Ectodermal cell (in vitro differentiated cells): ENCODE results near the gene BNC2.

Experiments
- H3K27ac ChIP-seq: 2 replicates; pipeline ENCODE4 v1.7.0; 2013; ENCODE audit warnings: mild to moderate bottlenecking, low read depth, low read length; ENCODE audit not compliant: insufficient read depth, poor library complexity, severe bottlenecking
- H3K27me3 ChIP-seq: 2 replicates; pipeline ENCODE4 v1.7.0; 2013; ENCODE audit warnings: mild to moderate bottlenecking, low read length; ENCODE audit not compliant: insufficient read depth, control insufficient read depth, poor library complexity, severe bottlenecking
- H3K36me3 ChIP-seq: one replicate; pipeline ENCODE4 v1.7.0; 2013; ENCODE audit warnings: low read length; ENCODE audit not compliant: control insufficient read depth, insufficient read depth
- H3K4me1 ChIP-seq: one replicate; pipeline ENCODE4 v1.7.0; 2013; ENCODE audit warnings: low read length; ENCODE audit not compliant: control insufficient read depth, insufficient read depth
- H3K4me3 ChIP-seq: 2 replicates; pipeline ENCODE4 v1.7.0; 2013; ENCODE audit warnings: low read depth, low read length, control low read depth; ENCODE audit not compliant: insufficient read depth
- H3K9me3 ChIP-seq: 2 replicates; pipeline ENCODE4 v1.7.0; 2013; ENCODE audit warnings: mild to moderate bottlenecking, low read length, moderate library complexity; ENCODE audit not compliant: control insufficient read depth
- WGBS, 2 experiments: methylation state at CpG; one replicate each; pipeline ENCODE4 v1.1.7; 2013; ENCODE audit warnings: missing lambda C conversion rate in 2 of 2; 5-methylcytosine and 5-hydroxymethylcytosine counted together

The BNC2 gene

DNA sequence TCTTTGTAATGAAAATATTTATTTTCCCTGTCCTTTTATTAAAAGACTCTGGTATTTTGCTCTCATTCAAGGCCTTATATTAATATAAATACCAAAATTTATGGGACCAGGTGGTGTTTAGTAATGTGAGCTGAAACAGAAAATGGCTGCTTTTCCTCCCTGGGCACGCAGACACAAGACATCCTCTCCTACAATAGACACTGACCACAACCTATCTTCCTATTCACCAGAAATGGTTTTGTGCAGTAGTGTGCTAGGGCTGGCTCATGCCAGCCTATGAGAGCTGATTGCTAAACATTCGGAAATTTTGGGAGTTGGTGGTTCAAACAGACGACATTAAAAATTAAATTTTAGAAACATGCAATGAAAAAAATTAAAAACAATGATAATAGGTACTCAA, 338.2 kb downstream of the BNC2 start:
- H3K4me3 ChIP-seq: no peak overlapping the region
- H3K4me1 ChIP-seq: no peaks in the 10 kb centered on the region
- no peaks in the 10 kb centered on the region for H3K36me3 ChIP-seq
- no peak overlapping the region for H3K27ac ChIP-seq
- H3K27me3 ChIP-seq: no peaks in the 10 kb centered on the region
- H3K9me3 ChIP-seq: no peaks in the 10 kb centered on the region
- WGBS, 2 experiments: 85 to 93% methylated on average over 2 of the region's 3 CpGs

- 93 to 94% methylated on average over 9 to 12 of the region's 13 CpGs for WGBS, 2 experiments
- H3K27ac ChIP-seq: no peak overlapping the region
- no peaks in the 10 kb centered on the region for H3K4me1 ChIP-seq
- no peaks in the 10 kb centered on the region for H3K36me3 ChIP-seq
- no peaks in the 10 kb centered on the region for H3K9me3 ChIP-seq
- no peaks in the 10 kb centered on the region for H3K27me3 ChIP-seq
- no peak overlapping the region for H3K4me3 ChIP-seq
Measured at GRCh38 chr9:16530669-16531642, 339.5 kb downstream of the BNC2 start.

DNA sequence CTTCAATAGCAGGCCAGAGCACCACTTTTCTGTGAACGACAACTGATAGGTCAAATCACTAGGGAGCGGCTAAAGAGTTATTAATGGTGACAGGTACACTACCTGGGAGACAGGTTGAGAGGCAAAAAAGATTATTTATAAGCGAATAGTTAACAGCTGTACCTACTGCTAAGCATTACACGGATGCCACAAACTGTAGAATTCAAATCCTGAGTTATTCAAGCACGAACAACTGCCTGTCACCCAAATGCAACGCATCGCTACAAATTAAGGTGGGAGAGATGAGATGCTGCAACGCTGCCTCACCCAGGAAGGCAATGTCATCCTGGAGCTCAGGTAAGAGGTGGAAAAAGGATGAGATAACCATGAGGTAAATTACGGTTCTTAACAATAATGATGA, 342.9 kb downstream of the BNC2 start:
- Histone ChIP-seq H3K4me3 (no peak overlapping the region), H3K4me1 (no peaks in the 10 kb centered on the region), H3K27ac (no peak overlapping the region), H3K27me3 (no peaks in the 10 kb centered on the region), H3K9me3 (no peaks in the 10 kb centered on the region), H3K36me3 (no peaks in the 10 kb centered on the region)
- 94 to 95% methylated on average over 8 to 9 of the region's 9 CpGs for WGBS, 2 experiments

DNA sequence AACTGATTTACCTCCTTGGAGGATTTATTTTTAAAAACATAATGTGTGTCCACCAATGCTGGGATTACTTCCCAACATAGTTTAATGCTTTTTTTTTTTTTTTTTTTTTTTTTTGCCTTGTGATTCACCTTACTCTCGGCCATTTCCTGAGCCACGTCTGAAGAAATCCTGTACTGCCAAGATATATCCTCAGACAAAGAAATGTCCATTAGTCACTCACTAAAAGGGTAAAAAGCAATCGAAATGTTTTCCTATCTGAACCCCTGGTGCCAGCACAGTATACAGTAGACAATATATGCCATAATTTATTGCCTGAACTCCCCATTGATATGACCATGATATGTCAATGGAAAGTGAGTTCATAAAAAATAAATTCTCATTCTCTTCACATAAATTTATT, 344.1 kb downstream of the BNC2 start:
- Histone ChIP-seq H3K36me3 (no peaks in the 10 kb centered on the region), H3K4me3 (no peak overlapping the region), H3K4me1 (no peaks in the 10 kb centered on the region), H3K9me3 (no peaks in the 10 kb centered on the region), H3K27ac (no peak overlapping the region), H3K27me3 (no peaks in the 10 kb centered on the region)
- WGBS, 2 experiments: 78 to 100% methylated on average over 3 of the region's 3 CpGs

GRCh38 chr9:16524823-16525222, 345.6 kb downstream of the BNC2 start:
- H3K27ac ChIP-seq: no peak overlapping the region
- no peaks in the 10 kb centered on the region for H3K27me3 ChIP-seq
- no peaks in the 10 kb centered on the region for H3K4me1 ChIP-seq
- no peak overlapping the region for H3K4me3 ChIP-seq
- no peaks in the 10 kb centered on the region for H3K36me3 ChIP-seq
- 86 to 100% methylated on average over 1 to 2 of the region's 2 CpGs for WGBS, 2 experiments
- no peaks in the 10 kb centered on the region for H3K9me3 ChIP-seq

DNA sequence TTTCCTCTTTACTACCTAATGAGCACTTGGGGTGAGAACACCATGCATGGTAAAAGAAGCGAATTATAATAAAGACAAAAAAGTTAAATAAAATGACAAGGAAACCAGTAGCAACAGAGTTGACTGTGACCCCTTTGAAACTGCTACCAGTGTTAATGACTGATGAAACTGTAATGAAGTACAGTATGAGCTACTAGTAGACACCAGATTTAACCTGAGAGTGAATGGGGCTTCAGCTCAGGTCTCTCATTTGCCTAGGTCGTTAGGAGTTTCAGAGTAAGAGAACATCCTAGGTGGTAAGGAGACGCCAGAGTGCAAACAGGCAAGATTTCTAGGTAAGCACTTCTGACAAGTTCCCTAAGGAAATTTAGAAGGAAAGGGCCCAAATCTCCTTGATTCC, 346.4 kb downstream of the BNC2 start:
- H3K36me3 ChIP-seq: no peaks in the 10 kb centered on the region

GRCh38 chr9:16521868-16522411, 348.5 kb downstream of the BNC2 start:
- H3K27me3 ChIP-seq: no peaks in the 10 kb centered on the region
- no peaks in the 10 kb centered on the region for H3K36me3 ChIP-seq
- 90 to 92% methylated on average over 3 of the region's 3 CpGs for WGBS, 2 experiments
- H3K4me1 ChIP-seq: peaks cover 9% of the 10 kb centered on the region
- no peak overlapping the region for H3K4me3 ChIP-seq
- no peak overlapping the region for H3K27ac ChIP-seq
- no peaks in the 10 kb centered on the region for H3K9me3 ChIP-seq

More for the DNA sequence above, 346.4 kb downstream of the BNC2 start:
- H3K27me3 ChIP-seq: no peaks in the 10 kb centered on the region
- H3K4me3 ChIP-seq: no peak overlapping the region
- H3K9me3 ChIP-seq: no peaks in the 10 kb centered on the region
- H3K27ac ChIP-seq: no peak overlapping the region
- WGBS, 2 experiments: 75 to 87% methylated on average over 3 of the region's 3 CpGs
- H3K4me1 ChIP-seq: peaks cover 3% of the 10 kb centered on the region

GRCh38 chr9:16519001-16519400, 351.5 kb downstream of the BNC2 start:
- Histone ChIP-seq H3K27me3 (no peaks in the 10 kb centered on the region), H3K9me3 (no peaks in the 10 kb centered on the region), H3K36me3 (no peaks in the 10 kb centered on the region), H3K4me1 (peaks cover 30% of the 10 kb centered on the region), H3K4me3 (no peak overlapping the region), H3K27ac (no peak overlapping the region)
- 56 to 63% methylated on average over 2 of the region's 2 CpGs for WGBS, 2 experiments

DNA sequence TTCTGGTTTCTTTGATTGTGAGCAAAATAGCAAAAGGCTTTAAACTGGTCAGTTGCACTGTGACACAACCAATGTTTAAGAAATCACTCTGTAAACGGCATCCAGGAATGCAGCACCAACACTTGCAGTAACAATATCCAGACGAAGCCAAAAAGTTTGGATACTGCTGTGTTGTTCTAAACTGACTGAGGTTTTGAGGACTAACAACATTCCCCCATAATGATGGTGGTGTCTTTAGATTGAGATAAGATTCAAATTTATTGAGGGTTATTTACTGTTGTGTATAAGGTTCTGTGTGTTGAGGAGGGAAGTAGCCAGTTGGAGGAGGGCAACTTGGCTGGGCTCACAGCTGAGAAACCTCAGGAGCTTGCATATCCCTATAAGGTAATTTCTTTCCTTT, 353.6 kb downstream of the BNC2 start:
- no peak overlapping the region for H3K4me3 ChIP-seq
- no peaks in the 10 kb centered on the region for H3K27me3 ChIP-seq
- no peaks in the 10 kb centered on the region for H3K9me3 ChIP-seq
- 47 to 48% methylated on average over 2 of the region's 2 CpGs for WGBS, 2 experiments
- H3K4me1 ChIP-seq: peaks cover 33% of the 10 kb centered on the region
- peak overlapping the region; percentile 27 for H3K27ac ChIP-seq
- H3K36me3 ChIP-seq: no peaks in the 10 kb centered on the region

DNA sequence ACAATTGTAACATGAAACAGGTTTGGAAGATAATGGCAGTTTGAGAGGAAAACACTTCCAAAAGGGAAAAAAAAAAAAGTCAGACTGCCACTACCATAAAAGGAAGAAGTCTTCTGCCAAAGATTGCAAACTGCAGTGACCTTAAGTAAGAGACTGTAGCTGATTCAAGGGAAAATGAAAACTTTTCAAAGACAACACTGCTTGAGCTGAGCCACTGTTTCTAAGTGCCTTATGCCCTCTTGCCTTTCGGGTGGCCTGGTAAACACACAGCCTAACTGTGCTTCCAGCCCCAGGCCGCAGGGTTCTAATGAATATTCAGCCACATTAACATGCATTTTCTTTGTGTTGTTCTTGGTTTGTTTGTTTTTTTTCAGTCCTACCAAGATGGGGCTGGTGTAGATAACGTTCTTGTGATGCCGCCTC, 354.6 kb downstream of the BNC2 start:
- H3K9me3 ChIP-seq: no peaks in the 10 kb centered on the region
- WGBS, 2 experiments: 4 to 5% methylated on average over 4 of the region's 4 CpGs
- H3K4me1 ChIP-seq: peaks cover 33% of the 10 kb centered on the region
- peak overlapping the region; percentile 76 for H3K27ac ChIP-seq
- no peak overlapping the region for H3K4me3 ChIP-seq
- no peaks in the 10 kb centered on the region for H3K36me3 ChIP-seq
- H3K27me3 ChIP-seq: no peaks in the 10 kb centered on the region
